K562 (cell line): Measurements from ENCODE around the gene CDPF1. TPM values are rescaled to one million over a fixed set of nuclear protein-coding genes. Genes with fewer than 3 reads are reported as not detected.

Experiments used
- ATAC-seq: fragments of 200-7000 bp; cut with Tn5 transposase; 3 replicates; pipeline ENCODE4 v1.9.1; 2020; ENCODE audit warnings: moderate library complexity
- BruUV-seq: library from RNA; stranded (reverse); fragments of 400-500 nt; replicated peaks from 2 replicates; lab custom pipeline; 2021; lab: Mats Ljungman, UMichigan
- CTCF ChIA-PET: fragments of 300-600 bp; formaldehyde crosslinking; extraction: SDS; loops from one replicate; lab custom pipeline; 2021; ENCODE audit warnings: low intra/inter-chr PET ratio; lab: Yijun Ruan, JAX
- POLR2A ChIA-PET: fragments of 300-600, 350-650 bp; sonication (Branson Sonifier 250); formaldehyde crosslinking; extraction: SDS; loops from one replicate; lab custom pipeline; 2021; ENCODE audit warnings: antibody characterized with exemption, inconsistent platforms; lab: Yijun Ruan, JAX
- DNase-seq, 4 experiments: peaks; one replicate each; pipeline versions ENCODE4 v3.0.0 to v3.0.0-alpha.2; 2011 to 2018; ENCODE audit warnings: low spot score in 3 of 4, mixed read lengths in 3 of 4; ENCODE audit errors: extremely low read depth in 1 of 4
- FAIRE-seq: peaks from 2 replicates; lab custom pipeline; 2011; peaks lifted over from hg19 to GRCh38; lab: Jason Lieb, UNC
- H2AFZ ChIP-seq: 2 replicates; pipeline ENCODE4 v1.6.0; 2011; ENCODE audit warnings: low read depth, low read length, control low read depth, inconsistent platforms
- H3K27ac ChIP-seq: fragments of 200-600 bp; 3 replicates; pipeline ENCODE4 v1.8.0; 2011; ENCODE audit warnings: low read depth, mild to moderate bottlenecking, control low read depth, inconsistent platforms, low read length, moderate library complexity, mixed read lengths; ENCODE audit errors: extremely low read depth
- H3K27me3 ChIP-seq, 2 experiments: fragments of 300-600 bp in 1 of 2; 2 replicates in 1 of 2; 3 replicates in 1 of 2; pipeline versions ENCODE4 v1.6.0 to v1.8.0; 2011; ENCODE audit warnings: inconsistent platforms in 2 of 2, low read length in 2 of 2, mild to moderate bottlenecking in 1 of 2, mixed read lengths in 1 of 2, moderate library complexity in 1 of 2; ENCODE audit not compliant: control insufficient read depth in 2 of 2, insufficient read depth in 2 of 2
- H3K36me3 ChIP-seq: fragments of 300-600 bp; 3 replicates; pipeline ENCODE4 v1.8.0; 2011; ENCODE audit warnings: mild to moderate bottlenecking, low read length, inconsistent platforms; ENCODE audit not compliant: control insufficient read depth, insufficient read depth
- H3K4me1 ChIP-seq, 2 experiments: fragments of 200-600 bp in 1 of 2; replicated peaks in 1 of 2; 2 replicates in 1 of 2; 3 replicates in 1 of 2; pipeline versions ENCODE4 v1.5.1 to v1.8.0; 2011; ENCODE audit warnings: inconsistent platforms in 2 of 2, low read length in 2 of 2, mild to moderate bottlenecking in 1 of 2, mixed read lengths in 1 of 2, moderate library complexity in 1 of 2; ENCODE audit not compliant: control insufficient read depth in 2 of 2, insufficient read depth in 2 of 2
- H3K4me2 ChIP-seq: 2 replicates; pipeline ENCODE4 v1.6.1; 2011; ENCODE audit warnings: low read length, control low read depth, inconsistent platforms, mixed read lengths; ENCODE audit not compliant: insufficient read depth
- H3K4me3 ChIP-seq: fragments of 200-600 bp; sonication (generic), shearing (Covaris generic); 2 replicates; pipeline ENCODE4 v1.5.1; 2016; ENCODE audit warnings: control low read depth, inconsistent platforms
- H3K79me2 ChIP-seq: fragments of 200-600 bp; 3 replicates; pipeline ENCODE4 v1.8.0; 2011; ENCODE audit warnings: low read length, inconsistent platforms; ENCODE audit not compliant: control insufficient read depth, insufficient read depth
- H3K9ac ChIP-seq, 2 experiments: 2 replicates each; pipeline versions ENCODE4 v1.6.0 to v1.6.1; 2011; ENCODE audit warnings: low read depth in 2 of 2, low read length in 2 of 2, control low read depth in 1 of 2, inconsistent platforms in 1 of 2, mild to moderate bottlenecking in 1 of 2, mixed read lengths in 1 of 2; ENCODE audit not compliant: insufficient read depth in 1 of 2
- H3K9me1 ChIP-seq: one replicate; pipeline ENCODE4 v1.6.0; 2011; ENCODE audit warnings: inconsistent platforms, mild to moderate bottlenecking, low read length, moderate library complexity; ENCODE audit not compliant: control insufficient read depth, insufficient read depth
- H3K9me3 ChIP-seq: replicated peaks from 2 replicates; pipeline ENCODE4 v1.5.1; 2011; ENCODE audit warnings: low read depth, low read length, inconsistent platforms; ENCODE audit not compliant: control insufficient read depth, insufficient read depth
- H4K20me1 ChIP-seq: replicated peaks from 2 replicates; pipeline ENCODE4 v1.6.1; 2011; ENCODE audit warnings: low read length, inconsistent platforms, mixed read lengths; ENCODE audit not compliant: control insufficient read depth, insufficient read depth
- BHLHE40 ChIP-seq: IDR thresholded peaks from 2 replicates; pipeline ENCODE4 v1.6.1; 2011; ENCODE audit warnings: low read length, improper control_type of control experiment
- CBX5 ChIP-seq: IDR thresholded peaks from 2 replicates; pipeline ENCODE4 v1.6.1; 2014; ENCODE audit warnings: low read depth, borderline replicate concordance
- HOXB6 ChIP-seq: fragments of 250-450 bp; sonication (Bioruptor Pico); IDR thresholded peaks from 2 replicates; pipeline ENCODE4 v1.5.1; 2022; ENCODE audit warnings: mild to moderate bottlenecking, borderline replicate concordance
- MYBL2 ChIP-seq, 2 experiments: fragments of 450-650 bp in 1 of 2; sonication (generic) in 1 of 2; formaldehyde crosslinking in 1 of 2; IDR thresholded peaks; 2 replicates each; pipeline versions ENCODE4 v1.6.1 to v1.8.1; 2017 to 2022; ENCODE audit warnings: borderline replicate concordance in 1 of 2, inconsistent platforms in 1 of 2, low read depth in 1 of 2, mild to moderate bottlenecking in 1 of 2, missing genetic modification reagents in 1 of 2, moderate library complexity in 1 of 2
- NFE2L1 ChIP-seq: fragments of 450-650 bp; IDR thresholded peaks from 2 replicates; pipeline ENCODE4 v1.6.1; 2016; ENCODE audit warnings: missing genetic modification characterization, low read depth, mild to moderate bottlenecking, missing compliant biosample characterization, moderate library complexity, borderline replicate concordance
- OTX1 ChIP-seq: fragments of 450-650 bp; formaldehyde crosslinking; IDR thresholded peaks from 2 replicates; pipeline ENCODE4 v1.4.0; 2022; ENCODE audit warnings: mild to moderate bottlenecking
- PHTF2 ChIP-seq: fragments of 250-450 bp; sonication (Bioruptor Pico); IDR thresholded peaks from 2 replicates; pipeline ENCODE4 v1.5.0; 2021; ENCODE audit warnings: mild to moderate bottlenecking
- RAD51 ChIP-seq: fragments of 450-650 bp; IDR thresholded peaks from 2 replicates; pipeline ENCODE4 v1.7.1; 2016; ENCODE audit warnings: low read depth, mild to moderate bottlenecking, borderline replicate concordance
- SMAD3 ChIP-seq: fragments of 450-650 bp; formaldehyde crosslinking; conservative IDR thresholded peaks from 2 replicates; pipeline ENCODE4 v1.4.0; 2020; ENCODE audit warnings: mild to moderate bottlenecking
- TAF1 ChIP-seq: IDR thresholded peaks from 2 replicates; pipeline ENCODE4 v1.6.1; 2011; ENCODE audit warnings: mild to moderate bottlenecking, low read length, moderate library complexity; ENCODE audit not compliant: insufficient read depth, control insufficient read depth, severe bottlenecking; ENCODE audit errors: extremely low read depth
- THRB ChIP-seq: fragments of 450-650 bp; formaldehyde crosslinking; conservative IDR thresholded peaks from 2 replicates; pipeline ENCODE4 v1.4.0; 2022; ENCODE audit warnings: mild to moderate bottlenecking, missing genetic modification characterization
- USF2 ChIP-seq: sonication (generic); formaldehyde crosslinking; IDR thresholded peaks from 2 replicates; pipeline ENCODE4 v1.5.0; 2020; ENCODE audit warnings: missing genetic modification reagents
- WGBS: fragments of 100-300 bp; shearing (Covaris generic); methylation state at CpG from one replicate; pipeline ENCODE4 v1.1.6; 2016; ENCODE audit warnings: low coverage, mixed read lengths; ENCODE audit not compliant: insufficient coverage; ENCODE audit errors: missing lambda C conversion rate; 5-methylcytosine and 5-hydroxymethylcytosine counted together
- in situ Hi-C: fragments of 300-500 bp; cut with MboI; formaldehyde crosslinking; loops from 4 replicates; pipeline ENCODE4 v1.15.0; 2018; ENCODE audit warnings: inconsistent platforms, mixed read lengths
- intact Hi-C: fragments of 100-400 bp; cut with micrococcal nuclease; formaldehyde crosslinking; loops from 2 replicates; pipeline ENCODE4 v1.14.2; 2022
- polyA plus RNA-seq, 8 experiments: library from polyadenylated mRNA; depleted of rRNA in 4 of 8; stranded (reverse) in 5 of 8; unstranded in 3 of 8; fragments of >200 nt; fragmentation: Nextera tagmentation in 2 of 8; fragmentation: Illumina TruSeq in 1 of 8; extraction: Ambion mirVana in 2 of 8; extraction: Trizol in 1 of 8; gene quantifications; 2 replicates each; pipeline versions ENCODE4 v1.2.1 to v1.2.3, GENCODE V29; 2011 to 2014; ENCODE audit warnings: inconsistent platforms in 1 of 8, missing spikeins in 1 of 8
- total RNA-seq, 7 experiments: library from RNA; depleted of rRNA in 6 of 7; stranded (reverse); fragments of >200 nt in 6 of 7; fragmentation: Illumina TruSeq in 2 of 7; extraction: Trizol in 2 of 7; gene quantifications; 2 replicates each; pipeline versions ENCODE4 v1.2.1 to v1.2.3, GENCODE V29; 2011 to 2021; ENCODE audit warnings: low replicate concordance in 1 of 7
- TF ChIP-seq, protein P1 (sequence below): fragments of 250-450 bp; sonication (Bioruptor Pico); IDR thresholded peaks from 2 replicates; pipeline ENCODE4 v1.8.0; 2022; ENCODE audit warnings: inconsistent platforms

CDPF1 gene
- total and polyA plus RNA-seq, 9 of the 15 experiments (the other 6 are each of a cell fraction or from before 2014, with no cell fraction given): 0.84 to 19.5 (median 9.1) TPM

DNA sequence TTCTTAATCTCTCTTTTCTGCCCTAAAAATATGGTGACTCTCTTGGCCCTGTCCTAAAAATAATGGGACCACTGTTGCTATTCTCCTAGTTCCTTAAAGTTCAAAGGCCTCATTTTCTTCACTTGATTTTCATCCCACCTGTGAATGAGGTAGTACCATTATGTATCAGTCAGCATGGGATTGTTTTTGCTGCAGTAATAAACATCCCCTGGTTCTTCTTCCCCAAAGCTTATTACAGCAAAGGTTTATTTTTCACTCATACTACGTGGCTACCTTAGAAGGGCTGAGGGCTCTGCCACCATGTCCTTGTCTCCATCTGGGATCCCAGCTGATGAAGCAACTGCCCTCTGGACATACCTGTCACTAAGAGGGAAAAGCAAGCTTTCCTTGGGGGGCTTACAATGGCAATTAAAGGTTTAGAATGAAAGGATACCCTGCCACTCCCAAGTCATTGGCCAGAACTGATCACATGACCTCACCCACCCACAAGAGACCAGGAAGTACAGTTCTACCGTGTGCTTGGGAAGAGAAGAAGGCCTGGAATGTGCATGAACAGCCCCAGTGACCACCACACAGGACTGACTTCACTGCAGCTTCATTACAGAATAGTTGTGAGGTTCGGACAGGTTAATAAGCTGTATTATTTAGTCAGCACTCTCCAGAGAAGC, 25.5 kb upstream of the CDPF1 start:
- DNase-seq (peak in 3 of 4 experiments; percentile 34 to 57 (median 53)), ATAC-seq (0 out of 3 replicates have a peak, but pooled peaks have one; percentile 34), FAIRE-seq (no peak)
- ChIA-PET CTCF (no interaction called here), POLR2A (interaction anchor here (0.7 kb wide), 1 partner anchor 20 kb away, joined by 3 read pairs; no protein-coding TSS in a partner anchor)
- H3K79me2 ChIP-seq: no peaks in the 10 kb centered on the region
- no peak overlapping the region for H3K9ac ChIP-seq
- H3K9me3 ChIP-seq: no peaks in the 10 kb centered on the region
- no peak overlapping the region for H3K4me3 ChIP-seq
- H3K4me1 ChIP-seq: no peaks in the 10 kb centered on the region; a peak in 2 of 5 replicates
- H3K27ac ChIP-seq: no peak overlapping the region
- BruUV-seq: no TSS peak
- in situ Hi-C loops: no loop called here
- no peak overlapping the region for H3K4me2 ChIP-seq
- intact Hi-C loops: no loop called here
- H3K27me3 ChIP-seq: no peaks in the 10 kb centered on the region
- H3K9me1 ChIP-seq: no peaks in the 10 kb centered on the region
- no peaks in the 10 kb centered on the region for H4K20me1 ChIP-seq
- peaks cover 72% of the 10 kb centered on the region; the same call in 2 of the 3 replicates for H3K36me3 ChIP-seq
- no peak overlapping the region for H2AFZ ChIP-seq
- 79% methylated on average over 3 of the region's 3 CpGs for WGBS
- TF ChIP-seq RAD51: peak; percentile 64; the same call in 1 of the 2 replicates
- TF ChIP-seq USF2 (CRISPR knock-in tag): peak; percentile 52
- TF ChIP-seq, protein P1, sequence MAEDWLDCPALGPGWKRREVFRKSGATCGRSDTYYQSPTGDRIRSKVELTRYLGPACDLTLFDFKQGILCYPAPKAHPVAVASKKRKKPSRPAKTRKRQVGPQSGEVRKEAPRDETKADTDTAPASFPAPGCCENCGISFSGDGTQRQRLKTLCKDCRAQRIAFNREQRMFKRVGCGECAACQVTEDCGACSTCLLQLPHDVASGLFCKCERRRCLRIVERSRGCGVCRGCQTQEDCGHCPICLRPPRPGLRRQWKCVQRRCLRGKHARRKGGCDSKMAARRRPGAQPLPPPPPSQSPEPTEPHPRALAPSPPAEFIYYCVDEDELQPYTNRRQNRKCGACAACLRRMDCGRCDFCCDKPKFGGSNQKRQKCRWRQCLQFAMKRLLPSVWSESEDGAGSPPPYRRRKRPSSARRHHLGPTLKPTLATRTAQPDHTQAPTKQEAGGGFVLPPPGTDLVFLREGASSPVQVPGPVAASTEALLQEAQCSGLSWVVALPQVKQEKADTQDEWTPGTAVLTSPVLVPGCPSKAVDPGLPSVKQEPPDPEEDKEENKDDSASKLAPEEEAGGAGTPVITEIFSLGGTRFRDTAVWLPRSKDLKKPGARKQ (CRISPR knock-in tag): no peak
- no peak for TF ChIP-seq NFE2L1 (tag)
- no peak for TF ChIP-seq MYBL2 (IDR thresholded peaks at IDR 0.05; ENCODE audit: low read depth)
- no peak for TF ChIP-seq MYBL2 (CRISPR knock-in tag; IDR thresholded peaks at IDR 0.05; ENCODE audit: borderline replicate concordance)
- no peak for TF ChIP-seq BHLHE40
- TF ChIP-seq PHTF2 (CRISPR knock-in tag): no peak
- TF ChIP-seq THRB (CRISPR knock-in tag): no peak
- TF ChIP-seq CBX5: no peak
- TF ChIP-seq HOXB6: no peak
- no peak for TF ChIP-seq TAF1
- TF ChIP-seq SMAD3 (CRISPR knock-in tag): no peak
- TF ChIP-seq OTX1 (CRISPR knock-in tag): no peak
